GM12878 (cell line): ENCODE data around the gene SYNRG. TPM values are rescaled to one million over a fixed set of nuclear protein-coding genes. Genes with fewer than 3 reads are reported as not detected.

Experiments used
- ATAC-seq: fragments of 200-7000 bp; cut with Tn5 transposase; 3 replicates; pipeline ENCODE4 v1.9.1; 2020; ENCODE audit warnings: mild to moderate bottlenecking, moderate library complexity
- BruUV-seq: library from RNA; stranded (reverse); fragments of 400-500 nt; replicated peaks from 2 replicates; lab custom pipeline; 2021; lab: Mats Ljungman, UMichigan
- CTCF ChIA-PET: fragments of 300-600 bp; sonication (Branson Sonifier 250); formaldehyde crosslinking; extraction: SDS; loops from one replicate; lab custom pipeline; 2021; ENCODE audit warnings: inconsistent platforms; lab: Yijun Ruan, JAX
- POLR2A ChIA-PET: fragments of 350-600 bp; formaldehyde crosslinking; extraction: SDS; loops from one replicate; lab custom pipeline; 2021; ENCODE audit warnings: inconsistent platforms; lab: Charles Lee
- RAD21 ChIA-PET: fragments of 300-600 bp; sonication (Branson Sonifier 250); formaldehyde crosslinking; loops from one replicate; lab custom pipeline; 2023; ENCODE audit warnings: antibody characterized with exemption; ENCODE audit not compliant: unreplicated experiment; lab: Charles Lee
- SMC1A ChIA-PET: fragments of 300-600 bp; sonication (Branson Sonifier 250); formaldehyde crosslinking; loops from one replicate; lab custom pipeline; 2023; ENCODE audit not compliant: unreplicated experiment, uncharacterized antibody; lab: Charles Lee
- DNase-seq: peaks from one replicate; pipeline ENCODE4 v3.0.0-alpha.2; 2011; ENCODE audit warnings: low read depth, low spot score
- FAIRE-seq: peaks from 3 replicates; lab custom pipeline; 2011; peaks lifted over from hg19 to GRCh38; lab: Jason Lieb, UNC
- H2AFZ ChIP-seq: 2 replicates; pipeline ENCODE4 v1.6.0; 2011; ENCODE audit warnings: low read depth, low read length, control low read depth; ENCODE audit not compliant: control insufficient read depth
- H3K27ac ChIP-seq: 2 replicates; pipeline ENCODE4 v1.5.1; 2011; ENCODE audit warnings: control low read depth; ENCODE audit not compliant: control insufficient read depth, insufficient read depth
- H3K27me3 ChIP-seq, 2 experiments: replicated peaks in 1 of 2; 2 replicates each; pipeline versions ENCODE4 v1.6.0 to v1.6.1; 2011; ENCODE audit warnings: low read length in 1 of 2; ENCODE audit not compliant: control insufficient read depth in 2 of 2, insufficient read depth in 2 of 2
- H3K36me3 ChIP-seq, 2 experiments: 2 replicates each; pipeline ENCODE4 v1.5.1; 2011; ENCODE audit warnings: low read length in 1 of 2; ENCODE audit not compliant: control insufficient read depth in 2 of 2, insufficient read depth in 2 of 2
- H3K4me1 ChIP-seq: 2 replicates; pipeline ENCODE4 v1.6.1; 2011; ENCODE audit warnings: mild to moderate bottlenecking, low read length, moderate library complexity, mixed read lengths; ENCODE audit not compliant: control insufficient read depth, insufficient read depth
- H3K4me2 ChIP-seq: 2 replicates; pipeline ENCODE4 v1.6.0; 2011; ENCODE audit warnings: control low read depth; ENCODE audit not compliant: control insufficient read depth, insufficient read depth
- H3K4me3 ChIP-seq: fragments of 200-600 bp; sonication (generic); 2 replicates; pipeline ENCODE4 v1.5.1; 2016
- H3K79me2 ChIP-seq: 2 replicates; pipeline ENCODE4 v1.6.0; 2011; ENCODE audit warnings: low read length; ENCODE audit not compliant: control insufficient read depth, insufficient read depth
- H3K9ac ChIP-seq: 2 replicates; pipeline ENCODE4 v1.8.0; 2011; ENCODE audit warnings: low read length, control low read depth, mixed read lengths; ENCODE audit not compliant: control insufficient read depth, insufficient read depth
- H3K9me3 ChIP-seq: replicated peaks from 3 replicates; pipeline ENCODE4 v1.5.1; 2011; ENCODE audit warnings: mild to moderate bottlenecking, low read length; ENCODE audit not compliant: control insufficient read depth, insufficient read depth
- H4K20me1 ChIP-seq: 2 replicates; pipeline ENCODE4 v1.6.0; 2011; ENCODE audit not compliant: control insufficient read depth, insufficient read depth
- CHD4 ChIP-seq: fragments of 200-600 bp; sonication (generic); IDR thresholded peaks from 2 replicates; pipeline ENCODE4 v1.6.1; 2016; ENCODE audit warnings: mild to moderate bottlenecking
- EZH2 ChIP-seq: IDR thresholded peaks from 2 replicates; pipeline ENCODE4 v1.6.1; 2012; ENCODE audit warnings: low read depth, mild to moderate bottlenecking, control low read depth, inconsistent platforms, low read length, borderline replicate concordance; ENCODE audit not compliant: control insufficient read depth
- IKZF2 ChIP-seq, 2 experiments: fragments of 450-650 bp; IDR thresholded peaks; 2 replicates each; pipeline ENCODE4 v1.6.1; 2017; ENCODE audit warnings: mild to moderate bottlenecking in 2 of 2, moderate library complexity in 2 of 2
- MYB ChIP-seq: fragments of 150-350 bp; IDR thresholded peaks from 2 replicates; pipeline ENCODE4 v1.6.1; 2014; ENCODE audit warnings: mild to moderate bottlenecking, low read depth, low read length, borderline replicate concordance
- RUNX3 ChIP-seq: IDR thresholded peaks from 2 replicates; pipeline ENCODE4 v1.6.1; 2012; ENCODE audit warnings: low read length, inconsistent platforms
- SREBF1 ChIP-seq: IDR thresholded peaks from 2 replicates; pipeline ENCODE4 v1.6.1; 2012; ENCODE audit warnings: mild to moderate bottlenecking, low read length
- WGBS: methylation state at CpG from one replicate; pipeline ENCODE4 v1.1.6; 2016; ENCODE audit warnings: low lambda C conversion rate; ENCODE audit not compliant: insufficient replicate concordance, insufficient coverage; ENCODE audit errors: missing lambda C conversion rate; 5-methylcytosine and 5-hydroxymethylcytosine counted together
- in situ Hi-C: fragments of 300-500 bp; cut with MboI; formaldehyde crosslinking; loops from 9 replicates; pipeline ENCODE4 v1.14.3; 2018; ENCODE audit warnings: mixed read lengths
- intact Hi-C: fragments of 100-400 bp; cut with micrococcal nuclease; formaldehyde crosslinking; loops from one replicate; pipeline ENCODE4 v1.14.2; 2022; ENCODE audit not compliant: unreplicated experiment
- polyA plus RNA-seq, 11 experiments: library from polyadenylated mRNA; depleted of rRNA in 4 of 11; unstranded in 6 of 11; stranded (reverse) in 5 of 11; fragments of >200 nt; fragmentation: Nextera tagmentation in 4 of 11; fragmentation: Illumina TruSeq in 1 of 11; extraction: Ambion mirVana in 4 of 11; extraction: Trizol in 1 of 11; gene quantifications; 1 replicate in 1 of 11; 2 replicates in 10 of 11; pipeline versions ENCODE4 v1.2.1 to v1.2.3, GENCODE V29; 2011 to 2016; ENCODE audit warnings: inconsistent platforms in 2 of 11, missing spikeins in 2 of 11, low read depth in 1 of 11
- total RNA-seq, 4 experiments: library from RNA; depleted of rRNA in 3 of 4; stranded (reverse); fragments of >200 nt in 3 of 4; fragmentation: Illumina TruSeq in 1 of 4; extraction: Trizol in 1 of 4; gene quantifications; 2 replicates each; pipeline versions ENCODE4 v1.2.1 to v1.2.3, GENCODE V29; 2013 to 2021
- TF ChIP-seq, protein P1 (sequence below): fragments of 450-650 bp; formaldehyde crosslinking; IDR thresholded peaks from 2 replicates; pipeline ENCODE4 v1.5.0; 2022; ENCODE audit warnings: mild to moderate bottlenecking, missing genetic modification characterization
- TF ChIP-seq, protein P2 (sequence below): IDR thresholded peaks from 2 replicates; pipeline ENCODE4 v1.6.1; 2012; ENCODE audit warnings: mild to moderate bottlenecking, low read depth, low read length

Gene SYNRG
- total and polyA plus RNA-seq, 10 of the 15 experiments (the other 5 are each of a cell fraction or from before 2014, with no cell fraction given) = 5.2 to 40.4 (median 26.7) TPM

DNA sequence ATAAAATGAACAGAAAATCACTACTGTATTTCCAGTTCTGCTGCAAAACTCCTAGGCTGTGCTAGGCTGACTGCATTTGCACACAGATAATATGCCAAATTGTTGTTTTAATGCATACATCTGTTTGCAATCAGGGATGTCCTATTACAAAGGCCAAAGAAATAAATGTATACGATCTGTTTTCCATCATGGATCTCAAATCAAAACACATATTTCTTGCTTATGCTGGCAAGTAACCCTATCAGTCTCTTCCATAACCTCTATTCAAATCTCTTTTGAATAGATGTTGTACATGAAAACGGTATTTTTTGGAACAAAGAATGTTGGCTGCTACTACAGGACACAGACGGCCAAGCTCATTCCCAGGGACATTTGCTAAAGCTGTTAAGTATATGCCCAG, 62.9 kb downstream of the SYNRG start:
- no TSS peak for BruUV-seq
- H3K79me2 ChIP-seq = no peaks in the 10 kb centered on the region; the same call in 1 of the 2 replicates
- H3K36me3 ChIP-seq = peaks cover 2 to 6% of the 10 kb centered on the region in 2 experiments
- no peak overlapping the region for H3K9ac ChIP-seq
- DNase-seq (no peak), ATAC-seq (no peak), FAIRE-seq (no peak)
- no peak overlapping the region for H3K4me3 ChIP-seq
- no peak overlapping the region for H2AFZ ChIP-seq
- WGBS = 78% methylated on average over 3 of the region's 3 CpGs
- H3K4me2 ChIP-seq = no peak overlapping the region
- ChIA-PET RAD21 (no interaction called here), CTCF (interaction anchor here (1.1 kb wide), 1 partner anchor 63 kb away, joined by 3 read pairs; the partner anchor contains the start of gene SYNRG), SMC1A (interaction anchor here (0.6 to 1.8 kb wide), 4 partner anchors 11 to 173 kb away, joined by 3 to 4 read pairs (median 3); no protein-coding TSS in a partner anchor), POLR2A (interaction anchor here (0.6 kb wide), 1 partner anchor 193 kb away, joined by 3 read pairs; no protein-coding TSS in a partner anchor)
- in situ Hi-C loops (no loop called here), intact Hi-C loops (no loop called here)
- no peaks in the 10 kb centered on the region for H4K20me1 ChIP-seq
- TF ChIP-seq, protein P1, sequence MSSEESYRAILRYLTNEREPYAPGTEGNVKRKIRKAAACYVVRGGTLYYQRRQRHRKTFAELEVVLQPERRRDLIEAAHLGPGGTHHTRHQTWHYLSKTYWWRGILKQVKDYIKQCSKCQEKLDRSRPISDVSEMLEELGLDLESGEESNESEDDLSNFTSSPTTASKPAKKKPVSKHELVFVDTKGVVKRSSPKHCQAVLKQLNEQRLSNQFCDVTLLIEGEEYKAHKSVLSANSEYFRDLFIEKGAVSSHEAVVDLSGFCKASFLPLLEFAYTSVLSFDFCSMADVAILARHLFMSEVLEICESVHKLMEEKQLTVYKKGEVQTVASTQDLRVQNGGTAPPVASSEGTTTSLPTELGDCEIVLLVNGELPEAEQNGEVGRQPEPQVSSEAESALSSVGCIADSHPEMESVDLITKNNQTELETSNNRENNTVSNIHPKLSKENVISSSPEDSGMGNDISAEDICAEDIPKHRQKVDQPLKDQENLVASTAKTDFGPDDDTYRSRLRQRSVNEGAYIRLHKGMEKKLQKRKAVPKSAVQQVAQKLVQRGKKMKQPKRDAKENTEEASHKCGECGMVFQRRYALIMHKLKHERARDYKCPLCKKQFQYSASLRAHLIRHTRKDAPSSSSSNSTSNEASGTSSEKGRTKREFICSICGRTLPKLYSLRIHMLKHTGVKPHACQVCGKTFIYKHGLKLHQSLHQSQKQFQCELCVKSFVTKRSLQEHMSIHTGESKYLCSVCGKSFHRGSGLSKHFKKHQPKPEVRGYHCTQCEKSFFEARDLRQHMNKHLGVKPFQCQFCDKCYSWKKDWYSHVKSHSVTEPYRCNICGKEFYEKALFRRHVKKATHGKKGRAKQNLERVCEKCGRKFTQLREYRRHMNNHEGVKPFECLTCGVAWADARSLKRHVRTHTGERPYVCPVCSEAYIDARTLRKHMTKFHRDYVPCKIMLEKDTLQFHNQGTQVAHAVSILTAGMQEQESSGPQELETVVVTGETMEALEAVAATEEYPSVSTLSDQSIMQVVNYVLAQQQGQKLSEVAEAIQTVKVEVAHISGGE (CRISPR knock-in tag) = no peak
- H3K27ac ChIP-seq = no peak overlapping the region
- no peaks in the 10 kb centered on the region for H3K4me1 ChIP-seq
- no peaks in the 10 kb centered on the region for H3K9me3 ChIP-seq
- no peaks in the 10 kb centered on the region for H3K27me3 ChIP-seq

DNA sequence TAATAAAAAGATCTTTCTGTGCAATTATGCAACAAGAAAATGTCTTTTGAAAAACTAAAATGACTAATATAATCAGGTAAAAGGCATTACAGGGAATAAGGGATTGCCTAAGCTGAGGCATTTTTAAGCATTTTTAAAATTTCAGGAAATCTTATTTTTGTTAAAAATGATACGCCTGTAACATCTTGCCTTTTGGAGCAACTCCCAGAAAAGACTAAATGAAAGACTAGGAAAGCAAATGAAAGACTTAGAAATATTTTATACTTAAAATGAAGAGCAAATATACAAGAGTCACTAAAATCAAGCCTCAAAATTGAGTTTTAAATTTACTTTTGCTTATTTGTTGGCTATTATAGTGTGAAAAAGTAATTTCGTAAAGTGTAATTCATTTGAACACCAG, 63.7 kb downstream of the SYNRG start:
- Histone ChIP-seq H3K4me3 (no peak overlapping the region), H4K20me1 (no peaks in the 10 kb centered on the region), H3K9me3 (no peaks in the 10 kb centered on the region), H3K36me3 (peaks cover 5 to 10% of the 10 kb centered on the region in 2 experiments; a peak in 3 of 4 replicates), H3K4me1 (no peaks in the 10 kb centered on the region), H2AFZ (no peak overlapping the region), H3K27me3 (no peaks in the 10 kb centered on the region), H3K79me2 (no peaks in the 10 kb centered on the region; the same call in 1 of the 2 replicates), H3K9ac (no peak overlapping the region), H3K4me2 (no peak overlapping the region), H3K27ac (no peak overlapping the region)
- BruUV-seq = no TSS peak
- ATAC-seq = no peak
- ChIA-PET RAD21 (interaction anchor here (1.0 kb wide), 1 partner anchor 24 kb away, joined by 3 read pairs; no protein-coding TSS in a partner anchor), CTCF (interaction anchor here (1.1 kb wide), 1 partner anchor 64 kb away, joined by 3 read pairs; the partner anchor contains the start of gene SYNRG), POLR2A (no interaction called here), SMC1A (interaction anchor here (1.2 to 1.8 kb wide), 2 partner anchors 172 kb away, joined by 3 to 4 read pairs; no protein-coding TSS in a partner anchor)
- TF ChIP-seq EZH2 (no peak), RUNX3 (no peak), SREBF1 (no peak), MYB (no peak), CHD4 (no peak), IKZF2 (IDR thresholded peaks at IDR 0.05) (no peak)
- TF ChIP-seq, protein P2, sequence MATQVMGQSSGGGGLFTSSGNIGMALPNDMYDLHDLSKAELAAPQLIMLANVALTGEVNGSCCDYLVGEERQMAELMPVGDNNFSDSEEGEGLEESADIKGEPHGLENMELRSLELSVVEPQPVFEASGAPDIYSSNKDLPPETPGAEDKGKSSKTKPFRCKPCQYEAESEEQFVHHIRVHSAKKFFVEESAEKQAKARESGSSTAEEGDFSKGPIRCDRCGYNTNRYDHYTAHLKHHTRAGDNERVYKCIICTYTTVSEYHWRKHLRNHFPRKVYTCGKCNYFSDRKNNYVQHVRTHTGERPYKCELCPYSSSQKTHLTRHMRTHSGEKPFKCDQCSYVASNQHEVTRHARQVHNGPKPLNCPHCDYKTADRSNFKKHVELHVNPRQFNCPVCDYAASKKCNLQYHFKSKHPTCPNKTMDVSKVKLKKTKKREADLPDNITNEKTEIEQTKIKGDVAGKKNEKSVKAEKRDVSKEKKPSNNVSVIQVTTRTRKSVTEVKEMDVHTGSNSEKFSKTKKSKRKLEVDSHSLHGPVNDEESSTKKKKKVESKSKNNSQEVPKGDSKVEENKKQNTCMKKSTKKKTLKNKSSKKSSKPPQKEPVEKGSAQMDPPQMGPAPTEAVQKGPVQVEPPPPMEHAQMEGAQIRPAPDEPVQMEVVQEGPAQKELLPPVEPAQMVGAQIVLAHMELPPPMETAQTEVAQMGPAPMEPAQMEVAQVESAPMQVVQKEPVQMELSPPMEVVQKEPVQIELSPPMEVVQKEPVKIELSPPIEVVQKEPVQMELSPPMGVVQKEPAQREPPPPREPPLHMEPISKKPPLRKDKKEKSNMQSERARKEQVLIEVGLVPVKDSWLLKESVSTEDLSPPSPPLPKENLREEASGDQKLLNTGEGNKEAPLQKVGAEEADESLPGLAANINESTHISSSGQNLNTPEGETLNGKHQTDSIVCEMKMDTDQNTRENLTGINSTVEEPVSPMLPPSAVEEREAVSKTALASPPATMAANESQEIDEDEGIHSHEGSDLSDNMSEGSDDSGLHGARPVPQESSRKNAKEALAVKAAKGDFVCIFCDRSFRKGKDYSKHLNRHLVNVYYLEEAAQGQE = no peak
- intact Hi-C loops (no loop called here), in situ Hi-C loops (no loop called here)
- FAIRE-seq = no peak
- 96% methylated on average over 2 of the region's 2 CpGs for WGBS
- DNase-seq = no peak
